H4 (cell line): ENCODE measurements around the gene HRH2. TPM values are rescaled to one million over a fixed set of nuclear protein-coding genes. Genes with fewer than 3 reads are reported as not detected.
"Not testable (repeated sequence)": the region's sequence is repeated elsewhere in the genome, so short reads cannot be mapped to it uniquely, and the experiment has no call there.

Experiments
- DNase-seq: peaks from one replicate; pipeline ENCODE4 v3.0.0-alpha.2; 2015; ENCODE audit warnings: low spot score
- total RNA-seq: library from RNA; depleted of rRNA; stranded (reverse); fragments of >200 nt; shearing (Covaris generic); gene quantifications from 2 replicates; pipeline ENCODE4 v1.2.3, GENCODE V29; 2014

HRH2 gene
- total RNA-seq, 1 experiment from 2014 or later = 0.54 TPM

DNA sequence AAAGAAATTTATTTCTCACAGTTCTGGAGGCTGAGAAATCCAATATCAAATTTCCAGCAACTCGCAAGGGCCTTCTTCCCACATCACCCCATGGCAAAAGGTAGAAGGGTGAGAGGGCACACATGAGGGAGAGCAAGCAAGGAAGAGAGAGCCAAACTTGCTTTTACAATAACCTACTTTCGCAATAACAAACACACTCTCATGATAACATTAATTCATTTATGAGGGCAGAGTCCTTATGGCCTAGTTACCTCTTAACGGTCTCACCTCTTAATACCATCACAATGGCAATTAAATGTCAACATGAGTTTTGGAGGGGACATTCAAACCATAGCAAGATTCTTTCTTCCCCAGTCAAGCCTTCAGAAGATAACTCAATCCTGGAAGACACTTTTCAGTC lies 11.6 kb upstream of the HRH2 start:
- no peak for DNase-seq

DNA sequence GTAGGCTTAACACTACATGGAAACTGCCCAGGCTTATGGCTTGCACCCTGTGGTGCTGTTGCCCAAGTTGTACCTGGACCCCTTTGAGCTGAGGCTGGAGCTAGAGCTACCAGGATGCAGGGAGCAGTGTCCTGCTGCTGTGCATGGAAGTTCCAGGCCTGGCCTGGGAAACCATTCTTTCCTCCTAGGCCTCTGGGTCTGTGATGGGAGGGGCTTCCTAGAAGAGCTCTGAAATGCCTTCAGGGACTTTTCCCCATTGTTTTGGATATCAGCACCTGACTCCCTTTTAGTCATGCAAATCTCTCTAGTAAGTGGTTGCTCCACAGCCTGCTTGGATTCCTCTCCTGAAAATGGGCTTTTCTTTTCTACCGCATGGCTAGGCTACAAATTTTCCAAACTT lies 7.9 kb upstream of the HRH2 start:
- DNase-seq = no peak

DNA sequence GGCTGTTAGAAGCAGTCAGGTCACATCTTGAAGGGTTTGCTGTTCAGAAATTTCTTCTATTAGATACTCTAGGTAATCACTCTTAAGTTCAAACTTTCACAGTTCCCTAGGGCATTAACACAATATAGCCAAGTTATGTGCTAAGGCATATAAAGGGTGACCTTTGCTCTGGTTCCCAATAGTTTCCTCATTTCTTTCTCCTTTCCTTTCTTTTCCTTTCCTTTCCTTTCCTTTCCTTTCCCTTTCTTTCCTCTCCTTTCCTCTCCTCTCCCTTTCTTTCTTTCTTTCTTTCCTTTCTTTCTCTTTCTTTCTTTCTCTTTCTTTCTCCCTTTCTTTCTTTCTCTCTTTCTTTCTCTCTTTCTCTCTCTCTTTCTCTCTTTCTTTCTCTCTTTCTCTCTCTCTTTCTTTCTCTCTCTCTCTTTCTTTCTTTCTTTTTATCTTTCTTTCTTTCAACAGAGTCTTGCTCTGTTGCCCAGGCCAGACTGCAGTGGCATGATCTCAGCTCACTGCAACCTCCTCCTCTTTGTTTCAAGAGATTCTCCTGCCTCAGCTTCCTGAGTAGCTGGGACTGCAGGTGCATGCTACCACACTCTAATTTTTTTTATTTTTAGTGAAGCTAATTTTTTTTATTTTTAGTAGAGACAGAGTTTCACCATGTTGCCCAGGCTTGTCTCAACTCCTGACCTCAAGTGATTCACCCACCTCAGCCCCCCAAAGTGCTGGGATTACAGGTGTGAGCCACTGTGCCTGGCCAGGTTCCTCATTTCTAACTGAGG lies 7.3 kb upstream of the HRH2 start:
- DNase-seq = not testable (repeated sequence)

DNA sequence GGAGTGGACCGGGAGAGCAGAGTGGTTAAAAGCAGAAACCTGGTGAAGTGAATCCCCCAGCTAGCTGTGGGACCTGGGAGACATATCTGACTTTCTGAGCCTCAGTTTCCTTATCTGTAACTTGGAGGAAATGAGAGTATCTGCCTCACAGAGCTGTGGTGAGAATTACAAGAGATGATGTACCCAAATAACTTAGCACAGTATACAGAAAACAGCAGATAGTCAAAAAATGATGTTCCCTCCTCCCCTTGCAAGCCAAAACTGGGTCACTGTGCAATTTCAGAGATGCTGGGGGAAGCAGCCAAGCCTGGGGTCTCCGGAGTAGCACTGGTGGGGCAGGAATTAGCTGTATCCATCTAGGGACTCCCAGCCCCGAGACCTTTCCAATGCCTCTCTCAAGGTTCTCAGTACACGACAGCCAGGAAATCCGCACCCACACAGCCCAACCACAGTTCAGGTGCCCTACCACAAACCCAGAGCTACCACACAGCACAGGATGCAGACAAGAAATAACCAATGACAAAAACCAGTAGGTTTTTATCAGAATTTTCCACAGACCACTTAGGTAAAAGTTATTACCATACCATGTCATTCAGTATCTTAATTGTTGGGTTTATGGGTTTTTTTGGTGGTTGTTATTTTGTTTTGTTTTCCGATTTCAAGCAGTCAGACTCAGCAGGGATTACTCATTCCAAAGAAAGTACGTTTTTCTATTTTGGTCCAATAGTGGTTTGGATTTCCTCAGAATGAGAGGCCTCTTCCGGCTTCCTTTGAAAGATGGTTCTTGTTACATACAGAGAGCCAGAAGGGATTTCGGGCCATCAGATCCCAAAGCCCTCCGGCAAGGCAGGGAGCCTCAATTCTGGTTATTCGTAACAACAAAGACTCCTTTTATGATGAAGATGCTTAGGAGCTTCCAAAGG lies 4.9 kb upstream of the HRH2 start:
- DNase-seq = peak; percentile 74

DNA sequence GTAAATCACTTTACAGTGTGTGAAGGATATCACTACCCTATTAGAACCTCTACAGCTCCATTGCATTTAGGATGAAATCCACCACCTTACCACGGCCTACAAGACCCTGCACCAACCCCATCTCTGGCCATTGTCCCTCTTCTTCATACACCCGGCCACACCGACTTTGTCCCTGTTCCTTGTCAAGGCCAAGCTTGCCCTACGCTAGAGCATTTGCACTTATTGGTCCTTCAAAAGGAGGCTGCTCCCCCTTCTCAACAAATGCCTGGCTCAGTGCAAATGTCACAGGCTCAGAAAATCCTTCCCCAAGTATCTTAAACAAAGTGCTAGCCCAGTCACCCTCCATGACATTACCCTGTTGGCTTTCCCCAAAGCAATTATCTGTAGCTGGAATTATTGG lies 4.1 kb upstream of the HRH2 start:
- DNase-seq = no peak

DNA sequence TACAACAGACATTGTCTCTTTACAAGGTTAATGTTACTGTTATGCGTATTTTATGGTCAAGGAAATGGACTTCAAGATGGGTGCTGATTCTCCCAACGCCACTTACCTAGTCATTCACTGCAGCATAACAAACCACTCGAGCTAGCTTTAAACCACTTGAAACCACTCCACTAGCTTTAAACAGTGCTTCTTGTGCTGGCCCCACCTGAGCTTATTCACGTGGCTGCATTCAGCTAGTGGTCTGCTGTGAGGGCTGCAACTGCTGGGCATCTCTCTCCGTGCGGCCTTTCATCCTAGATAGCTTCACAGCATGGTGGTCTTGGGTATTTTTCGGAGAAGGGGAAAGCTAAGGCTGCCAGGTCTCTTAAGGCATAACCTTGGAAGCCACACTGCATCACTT lies 3.5 kb upstream of the HRH2 start:
- no peak for DNase-seq

DNA sequence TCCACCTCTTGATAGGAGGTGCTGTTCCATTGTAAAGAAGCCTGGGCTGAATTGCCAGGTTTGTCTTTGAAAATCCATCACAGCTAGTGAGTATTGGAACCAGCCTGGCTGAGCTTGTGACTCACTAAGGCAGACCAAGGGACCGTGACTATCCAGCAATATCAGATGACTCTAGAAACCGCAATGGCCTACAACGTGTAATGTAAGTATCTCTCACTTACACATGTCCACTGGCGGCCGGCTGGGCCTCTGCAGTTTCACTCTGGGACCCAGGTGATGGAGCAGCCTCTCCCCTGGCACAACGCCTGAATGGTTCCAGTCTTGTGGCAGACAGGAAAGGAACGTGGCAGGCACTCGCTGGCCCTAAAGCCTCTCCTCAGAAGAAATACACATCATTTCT lies 3.1 kb upstream of the HRH2 start:
- peak; percentile 89 for DNase-seq

DNA sequence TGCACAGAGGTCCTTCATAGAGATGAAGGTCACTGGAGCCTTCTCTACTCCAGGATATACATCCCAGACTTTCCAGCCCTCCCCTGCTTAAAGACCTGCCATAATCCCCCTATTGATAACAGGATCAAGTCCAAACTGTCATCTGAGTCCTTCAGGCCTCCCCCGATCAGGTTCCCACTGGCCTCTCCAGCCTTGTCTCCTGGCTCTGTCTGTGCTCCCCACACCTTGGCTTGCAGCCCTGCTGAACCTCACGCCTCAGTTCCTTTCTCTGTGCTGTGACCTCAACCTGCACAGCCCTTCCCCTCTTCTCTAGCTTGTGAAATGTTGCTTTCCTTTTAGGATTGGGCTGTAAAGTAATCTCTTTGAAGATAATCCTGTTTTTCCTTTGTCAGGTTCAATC lies 2.5 kb upstream of the HRH2 start:
- no peak for DNase-seq

DNA sequence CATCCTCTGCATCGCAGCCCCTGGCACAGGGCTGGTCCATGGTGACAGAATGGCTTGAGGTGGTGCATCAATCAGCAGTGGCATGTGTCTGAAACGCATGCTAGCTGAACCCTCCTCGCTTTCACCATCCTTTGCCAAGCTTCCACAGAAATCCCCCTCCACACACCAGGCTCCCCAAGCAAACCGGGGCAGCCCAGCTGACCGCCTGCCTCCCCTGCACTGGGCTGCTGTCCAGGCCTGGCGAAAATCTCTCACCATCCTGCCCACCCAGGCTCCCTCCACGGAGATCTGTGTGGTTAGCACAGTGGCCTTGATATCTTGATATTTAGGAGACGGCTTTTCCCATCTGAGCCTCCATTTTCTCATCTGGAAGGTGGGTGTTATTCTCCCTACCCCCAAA lies 905 bp upstream of the HRH2 start:
- DNase-seq = no peak

DNA sequence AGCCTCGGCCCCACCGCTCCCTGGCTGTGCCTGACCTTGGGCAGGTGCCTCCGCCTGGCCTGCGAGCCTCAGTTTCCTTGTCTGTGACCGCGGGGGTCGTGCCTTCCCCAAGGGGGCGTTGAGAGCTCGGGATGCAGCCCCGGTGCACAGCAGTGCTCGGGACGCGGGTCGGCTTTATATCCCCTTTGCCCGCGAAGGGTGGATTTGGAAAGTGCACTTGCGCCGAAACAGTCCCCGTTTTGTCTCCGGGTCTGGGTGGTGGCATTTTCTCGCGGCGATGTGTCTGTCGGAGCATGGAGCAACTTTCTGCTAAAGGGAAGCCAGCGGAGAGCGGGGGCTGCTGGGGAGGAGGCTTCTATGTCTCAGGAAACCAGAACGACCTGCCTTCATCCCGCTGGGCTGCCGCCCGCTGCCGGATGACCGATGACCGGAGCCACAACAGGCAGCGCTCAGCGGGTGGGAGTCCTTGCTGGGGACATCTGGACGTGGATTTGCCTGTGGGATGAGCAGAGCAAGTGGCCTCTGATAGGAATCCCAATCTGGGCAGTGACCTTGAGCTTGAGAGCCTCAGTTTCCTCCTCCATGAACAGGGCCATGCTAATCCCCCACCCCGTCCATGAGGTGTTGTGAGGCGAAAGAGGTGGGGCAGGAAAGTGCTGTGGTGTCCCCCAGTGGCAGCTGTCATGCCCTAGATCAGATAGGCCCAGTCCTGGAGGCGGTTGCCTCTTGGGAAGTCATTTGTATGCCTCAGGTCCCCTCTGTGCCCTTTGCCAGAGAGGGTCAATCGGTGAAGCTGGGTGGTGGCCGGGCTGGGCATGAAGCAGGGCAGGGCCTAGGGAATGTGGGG lies 651 bp downstream of the HRH2 start:
- no peak for DNase-seq

DNA sequence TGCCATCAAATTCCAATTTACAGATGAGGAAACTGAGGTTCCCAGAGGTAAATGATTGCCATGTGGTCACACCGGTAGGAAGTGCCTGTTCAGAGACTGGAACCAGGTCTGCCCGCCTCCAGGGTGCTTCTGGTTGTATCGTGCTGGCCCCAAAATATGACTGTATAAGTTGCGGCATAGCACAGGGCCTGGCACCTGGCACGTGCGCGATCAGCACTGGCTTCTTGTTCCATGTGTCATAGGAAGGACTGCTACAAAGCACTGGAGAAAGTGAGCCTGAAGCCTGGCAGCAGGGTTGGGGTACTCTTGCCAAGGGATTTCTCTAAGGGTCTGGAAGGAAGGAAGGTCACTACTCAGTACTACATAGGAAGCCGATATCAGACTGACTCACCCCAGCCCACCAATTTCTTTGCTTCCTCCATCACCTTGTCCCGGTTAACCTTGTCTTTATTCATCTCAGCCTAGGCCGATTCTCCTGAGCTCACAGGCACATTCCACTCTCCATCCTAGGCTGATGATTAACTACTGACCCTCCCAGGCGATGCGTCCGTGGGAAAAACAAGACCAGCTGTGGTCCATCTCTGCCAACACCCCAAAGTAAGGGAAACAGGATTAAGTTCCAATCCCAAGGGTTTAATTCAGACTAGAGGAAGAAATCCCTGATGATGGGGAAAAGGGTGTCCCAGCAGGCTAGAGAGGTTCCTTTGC lies 1.8 kb downstream of the HRH2 start:
- no peak for DNase-seq

DNA sequence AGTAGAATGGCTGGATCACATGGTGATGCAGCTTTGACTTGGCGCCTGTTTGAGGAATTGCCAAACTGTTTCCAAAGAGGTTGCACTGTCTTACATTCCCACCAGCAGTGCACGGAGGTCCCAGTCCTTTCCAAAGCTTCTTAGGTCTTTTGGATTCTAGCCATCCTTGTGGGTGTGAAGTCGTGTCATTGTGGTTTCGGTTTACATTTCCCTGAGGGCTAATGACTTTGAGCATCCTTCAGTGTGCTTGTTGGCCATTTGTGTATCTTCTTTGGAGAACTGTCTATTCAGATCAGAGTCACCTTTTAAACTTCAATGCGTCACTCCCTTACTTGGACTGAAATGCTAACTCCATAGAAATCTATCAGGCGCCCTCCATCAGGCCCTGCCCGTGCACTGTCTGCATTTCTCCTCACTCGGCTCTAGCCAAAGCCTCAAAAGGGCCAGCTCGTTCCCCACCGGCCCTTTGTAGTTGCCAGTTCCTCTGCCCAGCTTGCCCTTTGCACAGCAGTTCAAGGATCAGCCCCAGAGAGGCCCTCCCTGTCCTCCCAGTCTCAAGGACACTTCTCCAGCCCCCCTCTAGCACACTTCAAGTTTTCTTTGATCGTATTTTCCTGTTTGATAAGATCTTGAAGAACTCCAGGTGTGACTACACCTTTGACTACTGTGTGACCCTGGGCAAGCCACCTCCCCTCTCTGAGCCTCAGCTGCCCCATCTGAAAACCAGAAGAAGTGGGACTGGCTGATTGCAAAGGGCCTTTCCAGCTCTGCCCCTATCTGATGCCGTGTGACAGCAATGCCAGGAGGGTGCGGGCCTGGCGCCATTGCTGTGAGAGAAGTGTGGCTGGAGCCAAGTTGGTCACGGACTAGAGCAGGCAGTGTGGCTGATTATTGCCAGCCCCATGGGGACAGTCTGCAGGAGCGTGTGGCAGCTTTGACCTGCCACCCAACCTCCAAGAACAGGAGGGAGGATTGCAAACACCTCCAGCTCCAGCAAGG lies 5.6 kb downstream of the HRH2 start:
- no peak for DNase-seq

DNA sequence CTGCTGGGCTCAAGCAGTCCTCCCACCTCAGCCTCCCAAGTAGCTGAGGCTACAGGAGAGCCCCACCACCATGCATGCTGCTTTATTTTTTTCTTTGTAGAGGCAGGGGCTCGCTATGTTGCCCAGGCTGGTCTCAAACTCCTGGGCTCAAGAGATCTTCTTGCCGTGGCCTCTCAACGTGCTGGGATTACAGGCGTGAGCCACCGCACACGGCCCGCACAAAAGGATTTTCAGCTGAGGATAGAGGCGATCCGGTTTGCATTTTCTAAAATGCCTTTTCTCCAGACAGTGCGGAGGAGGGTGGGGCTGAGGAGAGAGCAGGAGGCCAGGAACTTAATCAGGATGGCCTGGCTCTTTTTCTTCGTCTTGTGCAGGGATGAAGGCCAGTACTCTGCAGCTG lies 6.9 kb downstream of the HRH2 start:
- no peak for DNase-seq

DNA sequence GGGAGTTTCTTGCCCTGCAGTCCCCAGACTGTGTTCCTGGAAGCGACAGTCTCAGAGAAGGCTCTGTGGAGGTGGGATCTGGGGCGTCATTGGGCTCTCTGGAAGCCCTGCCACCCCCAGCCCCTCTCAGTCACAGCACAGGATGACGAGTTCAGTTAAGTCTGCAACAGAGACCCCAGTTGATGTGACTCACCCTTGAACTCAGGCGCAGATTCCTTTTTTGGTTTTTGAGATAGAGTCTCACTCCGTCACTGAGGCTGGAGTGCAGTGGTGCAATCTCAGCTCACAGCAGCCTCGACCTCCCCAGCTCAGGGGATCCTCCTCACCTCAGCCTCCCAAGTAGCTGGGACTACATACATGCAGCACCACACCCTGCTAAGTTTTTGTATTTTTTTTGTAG lies 8.3 kb downstream of the HRH2 start:
- DNase-seq = no peak

DNA sequence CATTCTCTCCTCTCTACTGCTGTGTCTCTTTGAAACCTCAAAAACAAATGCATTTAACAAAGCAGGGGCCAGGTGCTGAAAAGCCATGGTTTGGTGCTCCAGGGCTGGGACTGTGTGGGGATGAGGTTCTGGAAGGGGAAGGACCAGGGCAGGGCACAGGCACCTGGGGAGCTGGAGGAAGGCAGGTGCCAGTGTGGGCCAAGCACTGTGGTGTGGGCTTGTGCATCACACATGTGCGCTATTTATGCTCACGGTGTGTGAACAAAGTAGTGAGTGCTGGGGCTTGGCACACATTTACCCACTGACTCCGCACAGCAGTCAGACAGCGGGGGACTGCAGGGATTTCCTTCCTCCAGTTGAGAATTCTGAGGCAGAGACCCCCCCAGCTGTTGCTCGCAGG lies 10.1 kb downstream of the HRH2 start:
- DNase-seq = no peak

DNA sequence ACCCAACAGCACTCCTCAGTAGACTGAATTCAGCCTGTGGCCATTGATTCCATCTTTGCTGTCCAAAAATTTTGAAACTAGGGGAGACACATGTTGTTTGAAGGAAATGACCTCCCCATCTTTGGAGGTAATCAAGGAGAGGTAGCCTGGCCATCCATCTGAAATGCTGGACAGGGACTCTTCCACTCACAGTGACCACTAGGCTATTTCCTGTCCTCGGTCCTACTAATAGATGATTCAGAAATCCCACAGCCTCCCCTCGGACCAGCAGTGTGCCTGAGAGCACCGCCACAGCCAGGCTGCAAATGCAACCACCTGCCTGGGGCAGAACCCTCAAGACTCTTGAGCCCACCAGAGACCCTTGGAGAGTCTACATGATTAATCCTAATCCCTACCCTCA lies 12.5 kb downstream of the HRH2 start:
- DNase-seq = no peak

DNA sequence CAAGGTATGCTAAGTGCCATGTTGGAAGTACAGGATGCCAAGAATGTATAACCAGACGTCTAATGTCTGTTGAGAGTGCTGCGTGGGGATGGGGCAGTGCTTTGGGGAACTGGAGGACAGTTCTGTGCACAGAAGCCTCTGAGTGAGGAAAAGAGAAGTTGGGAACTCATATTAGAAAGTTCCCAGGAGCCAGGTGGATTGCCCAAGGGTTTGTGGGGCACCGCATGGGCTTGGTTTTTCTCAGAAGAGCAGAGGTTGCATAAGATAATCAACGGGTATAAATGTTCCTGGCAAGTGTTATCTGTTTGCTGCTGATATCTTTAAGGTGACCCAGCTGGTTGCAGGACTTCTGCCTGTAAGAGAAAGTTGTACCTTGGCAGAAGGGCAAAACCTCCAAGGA lies 13.1 kb downstream of the HRH2 start:
- no peak for DNase-seq

DNA sequence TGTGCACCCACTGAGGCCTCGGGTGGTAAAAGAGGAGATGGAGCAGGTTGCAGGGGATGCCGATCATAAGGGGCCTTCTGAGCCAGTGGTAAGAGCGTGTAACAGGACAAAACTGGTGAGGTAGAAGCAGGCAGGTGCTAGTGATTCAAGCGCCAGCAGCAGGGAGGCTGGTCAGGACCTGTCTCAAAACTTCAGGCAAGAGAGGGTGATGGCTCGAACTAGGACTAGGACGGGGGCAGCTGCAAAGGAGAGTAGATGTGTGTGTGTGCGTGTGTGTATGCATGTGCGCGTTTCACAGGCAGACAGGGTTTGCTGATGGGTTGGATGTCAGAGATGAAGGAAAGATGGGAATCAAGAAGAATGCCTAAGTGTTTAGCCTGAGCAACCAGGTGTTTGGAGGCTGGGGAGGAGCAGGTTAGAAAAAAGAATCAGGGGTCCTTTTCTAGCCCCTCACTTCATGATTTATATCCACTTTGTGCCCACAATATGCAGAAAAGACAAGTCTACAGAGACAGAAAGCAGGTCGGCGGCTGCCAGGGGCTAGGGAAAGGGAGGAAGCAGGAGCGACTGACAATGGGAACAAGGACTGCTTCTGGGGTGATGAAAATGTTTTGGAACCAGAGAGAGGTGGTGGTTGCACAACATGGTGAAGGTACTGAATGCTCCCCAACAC lies 15.2 kb downstream of the HRH2 start:
- no peak for DNase-seq

DNA sequence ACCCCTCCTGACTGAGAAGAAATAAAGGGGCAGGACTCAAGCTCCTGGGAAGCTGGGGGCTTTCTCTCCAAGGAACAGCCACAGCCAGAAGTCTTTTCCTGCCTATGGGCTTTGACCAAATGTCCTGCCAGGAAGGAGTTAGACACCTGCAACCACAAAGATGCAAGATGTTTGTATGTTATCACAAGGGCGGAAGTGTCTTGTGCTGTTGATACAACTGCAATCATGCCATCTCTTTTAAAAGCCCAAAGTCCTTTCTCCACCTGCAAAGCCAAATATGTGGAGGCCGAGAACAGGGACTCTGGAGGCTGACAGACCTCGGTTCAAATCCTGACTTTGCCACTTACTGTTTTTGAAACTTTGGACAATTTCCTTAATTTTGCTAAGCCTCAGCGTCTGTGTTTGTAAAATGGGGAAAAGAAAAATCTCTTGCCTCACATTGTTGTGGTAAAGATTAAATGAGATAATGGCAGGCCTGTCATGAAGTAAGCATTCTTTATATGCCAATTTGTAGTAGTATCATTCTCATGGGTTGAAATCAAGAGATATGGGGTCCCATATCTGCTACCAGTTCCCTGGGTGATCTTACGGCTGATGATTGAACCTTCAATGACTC lies 17.0 kb downstream of the HRH2 start:
- DNase-seq = no peak
